ENCODE results near the gene GPRC6A.

GPRC6A gene

GRCh38 chr6:116764629-116764960 is 64.3 kb downstream of the GPRC6A start:
- Histone ChIP-seq H3K27me3 (peaks cover 0 to 26% of the 10 kb centered on the region in 2 donors), H3K27ac (no peak overlapping the region)
- intact Hi-C loops (cut with DNase I; ENCODE audit: low total_unique reads): no loop called here

DNA sequence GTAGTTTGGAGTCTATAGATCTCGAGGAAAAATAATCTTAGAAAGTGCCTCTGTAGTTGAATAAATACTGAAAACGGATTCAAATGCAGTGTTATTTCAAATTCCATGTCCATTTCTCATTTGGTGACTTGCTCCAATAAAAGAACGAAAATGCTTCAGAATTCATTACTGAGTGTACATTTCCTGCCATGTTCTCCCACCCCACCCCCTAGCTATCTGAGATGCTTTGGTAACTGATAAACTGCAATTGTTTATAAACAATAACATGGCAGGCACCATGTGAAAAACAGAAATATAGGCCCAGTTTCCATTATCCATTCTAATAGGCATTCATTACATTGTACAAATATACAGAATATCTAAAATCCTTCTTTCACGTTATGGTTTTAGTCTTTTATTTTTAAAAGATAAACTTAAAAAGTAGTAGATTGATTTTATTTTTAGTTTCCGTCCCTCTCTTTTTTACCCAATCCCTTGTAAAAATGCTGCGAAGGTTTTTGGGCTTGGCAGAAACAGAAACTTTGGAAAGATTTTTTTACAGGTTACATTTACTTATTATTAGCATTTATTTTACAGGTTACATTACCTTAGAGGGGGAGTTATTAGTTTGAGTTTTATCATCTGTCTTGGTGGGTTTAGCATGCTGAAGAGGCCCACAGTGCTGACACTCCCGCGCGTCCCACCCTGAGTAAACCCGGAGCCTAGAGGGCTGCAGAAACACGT is 64.8 kb downstream of the GPRC6A start:
- Histone ChIP-seq H3K4me3 (peak overlapping the region in 1 of 2 donors; percentile 53), H3K4me1 (peaks cover 0 to 15% (median 11%) of the 10 kb centered on the region in 4 donors), H3K36me3 (no peaks in the 10 kb centered on the region), H3K9me3 (no peaks in the 10 kb centered on the region), H3K27me3 (peaks cover 0 to 26% of the 10 kb centered on the region in 2 donors), H3K27ac (no peak overlapping the region)
- DNase-seq: no peak
- intact Hi-C loops (cut with DNase I; ENCODE audit: low total_unique reads): no loop called here
- TF ChIP-seq, protein P1, sequence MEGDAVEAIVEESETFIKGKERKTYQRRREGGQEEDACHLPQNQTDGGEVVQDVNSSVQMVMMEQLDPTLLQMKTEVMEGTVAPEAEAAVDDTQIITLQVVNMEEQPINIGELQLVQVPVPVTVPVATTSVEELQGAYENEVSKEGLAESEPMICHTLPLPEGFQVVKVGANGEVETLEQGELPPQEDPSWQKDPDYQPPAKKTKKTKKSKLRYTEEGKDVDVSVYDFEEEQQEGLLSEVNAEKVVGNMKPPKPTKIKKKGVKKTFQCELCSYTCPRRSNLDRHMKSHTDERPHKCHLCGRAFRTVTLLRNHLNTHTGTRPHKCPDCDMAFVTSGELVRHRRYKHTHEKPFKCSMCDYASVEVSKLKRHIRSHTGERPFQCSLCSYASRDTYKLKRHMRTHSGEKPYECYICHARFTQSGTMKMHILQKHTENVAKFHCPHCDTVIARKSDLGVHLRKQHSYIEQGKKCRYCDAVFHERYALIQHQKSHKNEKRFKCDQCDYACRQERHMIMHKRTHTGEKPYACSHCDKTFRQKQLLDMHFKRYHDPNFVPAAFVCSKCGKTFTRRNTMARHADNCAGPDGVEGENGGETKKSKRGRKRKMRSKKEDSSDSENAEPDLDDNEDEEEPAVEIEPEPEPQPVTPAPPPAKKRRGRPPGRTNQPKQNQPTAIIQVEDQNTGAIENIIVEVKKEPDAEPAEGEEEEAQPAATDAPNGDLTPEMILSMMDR (IDR thresholded peaks at IDR 0.05): no peak

More at GRCh38 chr6:116764629-116764960, 64.3 kb downstream of the GPRC6A start:
- no peaks in the 10 kb centered on the region for H3K9me3 ChIP-seq
- H3K36me3 ChIP-seq: no peaks in the 10 kb centered on the region
- TF ChIP-seq, protein P1 (IDR thresholded peaks at IDR 0.05): no peak
- peaks cover 0 to 15% (median 11%) of the 10 kb centered on the region in 4 donors for H3K4me1 ChIP-seq
- H3K4me3 ChIP-seq: peak overlapping the region; percentile 41 to 53
- DNase-seq: no peak

DNA sequence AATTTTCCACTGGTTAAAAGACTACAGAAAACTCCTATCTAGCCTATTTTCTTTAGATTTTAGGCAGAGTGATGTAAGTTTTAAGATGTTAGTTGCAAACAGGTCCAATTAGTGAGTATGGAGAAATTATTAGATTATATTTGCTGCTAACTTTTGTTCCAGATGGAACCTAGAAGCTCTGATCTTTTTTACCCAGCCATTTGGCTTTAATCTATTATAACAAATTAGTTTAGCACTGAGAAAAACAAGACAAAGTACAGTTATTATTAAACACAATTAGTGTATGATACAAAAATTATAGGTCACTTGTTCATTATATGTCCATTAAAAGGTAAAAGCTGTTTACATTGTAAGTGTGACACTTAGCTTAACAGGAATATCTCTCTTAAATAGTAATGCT is 65.8 kb downstream of the GPRC6A start:
- DNase-seq: no peak
- H3K4me3 ChIP-seq: no peak overlapping the region
- no peaks in the 10 kb centered on the region for H3K9me3 ChIP-seq
- peaks cover 0 to 15% (median 11%) of the 10 kb centered on the region in 4 donors for H3K4me1 ChIP-seq
- H3K27me3 ChIP-seq: peaks cover 0 to 26% of the 10 kb centered on the region in 2 donors
- TF ChIP-seq, protein P1 (IDR thresholded peaks at IDR 0.05): no peak
- intact Hi-C loops (cut with DNase I; ENCODE audit: low total_unique reads): no loop called here
- no peaks in the 10 kb centered on the region for H3K36me3 ChIP-seq
- no peak overlapping the region for H3K27ac ChIP-seq

DNA sequence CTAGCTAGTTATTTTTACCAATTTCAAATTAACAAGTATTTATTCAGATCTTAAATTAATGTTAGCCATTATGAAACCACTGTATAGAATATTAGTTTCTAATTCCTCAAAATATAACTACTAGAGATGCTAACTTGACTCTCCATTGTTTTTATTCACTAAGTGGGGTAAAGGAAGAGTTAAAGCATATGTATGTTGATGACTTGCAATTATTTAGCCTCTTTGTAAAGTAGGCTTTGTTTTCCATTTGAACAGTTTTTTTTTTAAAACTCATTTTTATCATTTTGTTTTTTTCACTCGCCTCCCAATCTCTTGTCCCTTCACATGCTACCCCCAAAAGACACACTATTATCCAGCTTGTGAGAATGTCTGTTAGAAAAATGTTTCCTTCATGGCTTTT is 66.6 kb downstream of the GPRC6A start:
- intact Hi-C loops (cut with DNase I; ENCODE audit: low total_unique reads): no loop called here
- no peaks in the 10 kb centered on the region for H3K9me3 ChIP-seq
- H3K36me3 ChIP-seq: no peaks in the 10 kb centered on the region

GRCh38 chr6:116761779-116762178 is 67.1 kb downstream of the GPRC6A start:
- no peaks in the 10 kb centered on the region for H3K9me3 ChIP-seq
- no peak overlapping the region for H3K4me3 ChIP-seq
- TF ChIP-seq, protein P1 (IDR thresholded peaks at IDR 0.05): no peak
- H3K4me1 ChIP-seq: peaks cover 0 to 15% (median 11%) of the 10 kb centered on the region in 4 donors
- H3K27me3 ChIP-seq: peaks cover 0 to 26% of the 10 kb centered on the region in 2 donors
- H3K27ac ChIP-seq: no peak overlapping the region
- H3K36me3 ChIP-seq: no peaks in the 10 kb centered on the region
- no peak for DNase-seq
- intact Hi-C loops (cut with DNase I; ENCODE audit: low total_unique reads): no loop called here

More for the DNA sequence above, 66.6 kb downstream of the GPRC6A start:
- Histone ChIP-seq H3K27me3 (peaks cover 0 to 26% of the 10 kb centered on the region in 2 donors), H3K4me1 (peaks cover 0 to 15% (median 11%) of the 10 kb centered on the region in 4 donors), H3K4me3 (no peak overlapping the region), H3K27ac (no peak overlapping the region)
- TF ChIP-seq, protein P1 (IDR thresholded peaks at IDR 0.05): no peak
- no peak for DNase-seq
